Neural progenitor cell (in vitro differentiated cells): ENCODE measurements around the gene BRSK2. TPM values are rescaled to one million over a fixed set of nuclear protein-coding genes. Genes with fewer than 3 reads are reported as not detected.

ENCODE experiments used
- DNase-seq: peaks from one replicate; pipeline ENCODE4 v3.0.0-alpha.2; 2016; ENCODE audit warnings: low spot score
- H2AFZ ChIP-seq: fragments of 200-600 bp; sonication (generic); replicated peaks from 2 replicates; pipeline ENCODE4 v1.6.1; 2016; ENCODE audit warnings: antibody characterized with exemption
- H3F3A ChIP-seq: fragments of 200-600 bp; sonication (generic); 2 replicates; pipeline ENCODE4 v1.6.1; 2016; ENCODE audit warnings: antibody characterized with exemption, low read depth
- H3K27ac ChIP-seq: fragments of 200-600 bp; sonication (generic); 2 replicates; pipeline ENCODE4 v1.5.1; 2016; ENCODE audit warnings: mild to moderate bottlenecking
- H3K27me3 ChIP-seq: fragments of 200-600 bp; sonication (generic); 2 replicates; pipeline ENCODE4 v1.6.1; 2016; ENCODE audit warnings: mild to moderate bottlenecking, moderate library complexity
- H3K36me3 ChIP-seq: fragments of 200-600 bp; sonication (generic); 2 replicates; pipeline ENCODE4 v1.5.1; 2016
- H3K4me1 ChIP-seq: fragments of 200-600 bp; sonication (generic); 2 replicates; pipeline ENCODE4 v1.6.1; 2016; ENCODE audit warnings: mixed run types
- H3K4me2 ChIP-seq: fragments of 200-600 bp; sonication (generic); 2 replicates; pipeline ENCODE4 v1.6.1; 2016
- H3K4me3 ChIP-seq: fragments of 200-600 bp; sonication (generic); 2 replicates; pipeline ENCODE4 v1.5.1; 2016
- H3K79me2 ChIP-seq: fragments of 200-600 bp; sonication (generic); 2 replicates; pipeline ENCODE4 v1.6.1; 2016; ENCODE audit warnings: low read depth
- H3K9ac ChIP-seq: fragments of 200-600 bp; sonication (generic); 2 replicates; pipeline ENCODE4 v1.6.1; 2016
- H3K9me3 ChIP-seq: fragments of 200-600 bp; sonication (generic); 2 replicates; pipeline ENCODE4 v1.5.1; 2016; ENCODE audit warnings: low read depth
- H4K20me1 ChIP-seq: fragments of 200-600 bp; sonication (generic); 2 replicates; pipeline ENCODE4 v1.6.1; 2016; ENCODE audit warnings: low read depth
- H3K27ac Mint-ChIP-seq: 3 replicates; pipeline ENCODE4 v1.8.0; 2021; ENCODE audit warnings: mixed read lengths
- H3K27me3 Mint-ChIP-seq: 2 replicates; pipeline ENCODE4 v1.8.0; 2022; ENCODE audit warnings: low read depth, mild to moderate bottlenecking, inconsistent platforms, moderate library complexity, mixed read lengths; ENCODE audit not compliant: insufficient read depth
- H3K36me3 Mint-ChIP-seq: 3 replicates; pipeline ENCODE4 v1.8.0; 2021; ENCODE audit warnings: mixed read lengths
- H3K4me1 Mint-ChIP-seq: 3 replicates; pipeline ENCODE4 v1.8.0; 2021; ENCODE audit warnings: mixed read lengths
- H3K4me3 Mint-ChIP-seq: 3 replicates; pipeline ENCODE4 v1.8.0; 2021; ENCODE audit warnings: mild to moderate bottlenecking, moderate library complexity, mixed read lengths
- H3K9me3 Mint-ChIP-seq: 3 replicates; pipeline ENCODE4 v1.8.0; 2020; ENCODE audit warnings: mixed read lengths
- CTCF ChIP-seq: fragments of 200-600 bp; sonication (generic); IDR thresholded peaks from 2 replicates; pipeline ENCODE4 v1.5.1; 2017; ENCODE audit warnings: antibody characterized with exemption, mild to moderate bottlenecking
- EZH2 ChIP-seq: fragments of 200-600 bp; sonication (generic); IDR thresholded peaks from 2 replicates; pipeline ENCODE4 v1.6.1; 2017; ENCODE audit warnings: antibody characterized with exemption, mild to moderate bottlenecking, moderate library complexity
- EZH2phosphoT487 ChIP-seq: fragments of 200-600 bp; sonication (generic); IDR thresholded peaks from 2 replicates; pipeline ENCODE4 v1.6.1; 2017; ENCODE audit warnings: antibody characterized with exemption
- total RNA-seq: library from RNA; depleted of rRNA; stranded (reverse); fragments of >200 nt; gene quantifications from 2 replicates; pipeline ENCODE4 v1.2.3, GENCODE V29; 2015; ENCODE audit warnings: low replicate concordance

The BRSK2 gene
- total RNA-seq, 1 donor from 2014 or later = 8.2 TPM

DNA sequence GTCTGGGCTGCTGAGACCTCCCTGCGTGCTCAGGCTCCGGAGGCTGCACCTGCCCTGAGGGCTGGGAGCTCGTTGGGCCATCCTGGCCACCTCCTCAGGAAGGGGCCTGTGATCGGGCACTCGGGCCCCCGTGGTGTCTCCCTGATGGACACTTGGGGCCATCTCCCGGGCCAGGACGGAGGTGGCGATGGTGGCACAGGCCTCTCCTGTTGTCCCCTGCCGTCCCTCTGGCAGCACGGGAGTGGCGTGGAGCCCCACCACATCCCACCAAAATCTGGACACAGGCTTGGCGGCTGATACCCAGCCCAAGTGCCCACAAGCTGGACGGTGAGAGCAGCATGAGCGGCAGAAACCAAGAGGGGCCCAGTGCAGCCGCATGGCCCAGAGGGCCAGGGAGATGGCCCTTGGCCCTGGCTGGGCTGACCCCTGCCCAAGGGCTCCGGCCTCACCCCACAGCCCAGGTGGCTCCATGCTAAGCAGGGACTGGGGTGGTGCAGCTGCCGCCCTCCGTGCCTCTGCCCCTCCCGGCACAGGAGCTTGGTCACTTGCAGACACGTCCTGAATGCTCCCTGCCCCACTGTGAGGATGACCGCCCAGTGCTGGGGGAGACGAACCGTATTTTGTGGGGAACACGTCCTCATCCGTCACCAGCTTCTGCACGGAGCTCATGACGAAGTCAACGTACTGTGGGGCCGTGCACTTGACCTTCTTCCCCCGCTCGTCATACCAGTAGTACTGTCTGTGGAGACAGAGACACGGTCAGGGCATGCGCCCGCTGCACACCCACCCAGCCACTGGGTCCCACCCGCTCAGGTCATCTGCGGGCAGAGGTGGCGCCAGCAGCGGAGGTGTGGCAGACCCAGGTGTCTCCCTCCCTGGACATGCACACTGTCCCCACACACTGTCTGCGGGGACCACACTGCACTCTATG, 81.2 kb downstream of the BRSK2 start:
- Mint-ChIP-seq H3K4me3 (no peak overlapping the region), H3K4me1 (peaks cover 4% of the 10 kb centered on the region), H3K36me3 (peaks cover 4% of the 10 kb centered on the region), H3K9me3 (no peaks in the 10 kb centered on the region), H3K27ac (no peak overlapping the region), H3K27me3 (peaks cover 8% of the 10 kb centered on the region)
- Histone ChIP-seq H3K9me3 (no peaks in the 10 kb centered on the region), H3K4me2 (no peak overlapping the region), H3K9ac (no peak overlapping the region), H3K27me3 (no peaks in the 10 kb centered on the region), H3F3A (no peaks in the 10 kb centered on the region), H3K4me3 (no peak overlapping the region), H3K79me2 (no peaks in the 10 kb centered on the region), H4K20me1 (peaks cover 9% of the 10 kb centered on the region), H3K4me1 (no peaks in the 10 kb centered on the region), H3K36me3 (no peaks in the 10 kb centered on the region), H2AFZ (no peak overlapping the region), H3K27ac (no peak overlapping the region)
- TF ChIP-seq EZH2phosphoT487 (no peak), EZH2 (no peak), CTCF (no peak)
- DNase-seq = no peak

DNA sequence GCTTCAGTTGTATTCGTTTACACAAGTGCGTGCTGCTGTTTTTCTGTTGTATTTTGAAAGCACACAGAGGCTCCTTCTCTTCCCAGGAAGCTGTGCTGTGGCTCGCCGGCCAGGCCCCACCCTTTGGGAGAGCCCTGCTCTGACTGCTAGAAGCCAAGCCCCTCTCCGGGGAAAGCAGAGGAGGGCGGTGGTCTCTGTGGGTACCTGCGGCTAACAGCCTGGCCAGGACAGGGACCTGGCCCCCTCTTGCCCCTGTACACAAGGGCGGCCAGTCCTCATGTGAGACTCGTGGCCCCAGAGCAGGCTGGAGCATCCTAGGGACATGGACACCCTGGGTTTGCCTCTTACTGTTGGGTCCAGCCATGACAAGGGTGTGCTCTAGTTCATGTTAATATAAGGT, 82.0 kb downstream of the BRSK2 start:
- no peak overlapping the region for H3K9ac ChIP-seq
- H3K9me3 ChIP-seq = no peaks in the 10 kb centered on the region
- no peaks in the 10 kb centered on the region for H3K27me3 ChIP-seq
- no peak for TF ChIP-seq CTCF
- no peak for TF ChIP-seq EZH2phosphoT487
- TF ChIP-seq EZH2 = no peak
- H3K4me3 Mint-ChIP-seq = no peak overlapping the region
- H3K9me3 Mint-ChIP-seq = no peaks in the 10 kb centered on the region
- no peak overlapping the region for H3K27ac ChIP-seq
- H2AFZ ChIP-seq = no peak overlapping the region
- no peak overlapping the region for H3K27ac Mint-ChIP-seq
- H3K36me3 ChIP-seq = no peaks in the 10 kb centered on the region
- peaks cover 6% of the 10 kb centered on the region for H4K20me1 ChIP-seq
- H3K36me3 Mint-ChIP-seq = peaks cover 4% of the 10 kb centered on the region
- DNase-seq = no peak
- no peak overlapping the region for H3K4me2 ChIP-seq
- H3F3A ChIP-seq = no peaks in the 10 kb centered on the region
- H3K4me1 Mint-ChIP-seq = peaks cover 4% of the 10 kb centered on the region
- H3K4me3 ChIP-seq = no peak overlapping the region
- H3K79me2 ChIP-seq = no peaks in the 10 kb centered on the region
- peaks cover 6% of the 10 kb centered on the region for H3K27me3 Mint-ChIP-seq
- H3K4me1 ChIP-seq = no peaks in the 10 kb centered on the region

GRCh38 chr11:1472180-1473005, 82.7 kb downstream of the BRSK2 start:
- no peaks in the 10 kb centered on the region for H3F3A ChIP-seq
- H3K4me2 ChIP-seq = no peak overlapping the region
- H3K4me3 ChIP-seq = no peak overlapping the region
- H3K4me3 Mint-ChIP-seq = no peak overlapping the region
- H3K27me3 ChIP-seq = no peaks in the 10 kb centered on the region
- H3K79me2 ChIP-seq = no peaks in the 10 kb centered on the region
- no peak for DNase-seq
- H3K36me3 ChIP-seq = no peaks in the 10 kb centered on the region
- H3K27ac Mint-ChIP-seq = no peak overlapping the region
- H2AFZ ChIP-seq = no peak overlapping the region
- no peaks in the 10 kb centered on the region for H3K9me3 ChIP-seq
- H3K27me3 Mint-ChIP-seq = peaks cover 4% of the 10 kb centered on the region
- no peaks in the 10 kb centered on the region for H3K9me3 Mint-ChIP-seq
- peaks cover 2% of the 10 kb centered on the region for H3K4me1 Mint-ChIP-seq
- no peaks in the 10 kb centered on the region for H3K4me1 ChIP-seq
- H3K9ac ChIP-seq = no peak overlapping the region
- TF ChIP-seq CTCF (no peak), EZH2phosphoT487 (no peak), EZH2 (no peak)
- H3K27ac ChIP-seq = no peak overlapping the region
- H4K20me1 ChIP-seq = peaks cover 4% of the 10 kb centered on the region
- H3K36me3 Mint-ChIP-seq = peaks cover 4% of the 10 kb centered on the region
